Measurements from ENCODE around the gene RHCE. TPM values are rescaled to one million over a fixed set of nuclear protein-coding genes. Genes with fewer than 3 reads are reported as not detected.
A peak's percentile ranks its signal among the peaks of the same experiment; 100 is the strongest.
"Not testable (repeated sequence)": the region's sequence is repeated elsewhere in the genome, so short reads cannot be mapped to it uniquely, and the experiment has no call there.

RHCE gene
- under 1 TPM; 0.50 to 0.56 TPM for total RNA-seq

DNA sequence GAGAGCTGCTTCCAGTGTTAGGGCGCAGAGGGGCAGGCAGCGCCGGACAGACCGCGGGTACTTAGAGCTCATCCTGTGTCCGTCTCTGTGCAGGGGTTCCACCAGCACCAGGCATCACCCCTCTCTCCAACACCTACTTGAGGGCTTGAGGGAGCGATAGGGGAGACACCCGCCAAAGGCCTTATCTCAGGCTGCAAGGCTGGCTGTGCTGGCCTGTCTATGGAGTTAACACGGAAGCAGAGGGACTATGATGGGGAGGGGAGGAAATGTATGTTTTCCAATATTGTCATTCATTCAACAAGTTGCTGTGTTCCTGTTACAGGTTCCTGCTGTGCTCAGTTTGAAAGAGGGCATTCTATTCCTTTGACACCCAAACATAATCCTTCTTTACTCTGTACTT is at the start of gene RHCE:
RHCE (minus strand) TSS at position 111 of the 400 bp plus-strand sequence; CDS start at position 72, 39 bp downstream.
- H3K27me3 Mint-ChIP-seq; H3K9me3 Mint-ChIP-seq; ATAC-seq; H3K4me3 Mint-ChIP-seq; intact Hi-C loops (cut with micrococcal nuclease); DNase-seq; CTCF ChIA-PET; H3K4me1 Mint-ChIP-seq (ENCODE audit: low read depth); H3K36me3 Mint-ChIP-seq (ENCODE audit: low read depth); POLR2A ChIA-PET; H3K27ac Mint-ChIP-seq: not testable (repeated sequence)

- intact Hi-C loops (cut with micrococcal nuclease) = no loop called here
- H3K4me1 Mint-ChIP-seq (ENCODE audit: low read depth) = peaks cover 48% of the 10 kb centered on the region
- H3K4me3 Mint-ChIP-seq = no peak overlapping the region
- POLR2A ChIA-PET = interaction anchor here (1.0 kb wide), 1 partner anchor 229 kb away, joined by 3 read pairs; no protein-coding TSS in a partner anchor
- ATAC-seq = peak; percentile 64
- H3K36me3 Mint-ChIP-seq (ENCODE audit: low read depth) = peaks cover 9% of the 10 kb centered on the region
- no peaks in the 10 kb centered on the region for H3K27me3 Mint-ChIP-seq
- H3K27ac Mint-ChIP-seq = no peak overlapping the region
- H3K9me3 Mint-ChIP-seq = no peaks in the 10 kb centered on the region
- no peak for TF ChIP-seq CTCF (IDR thresholded peaks at IDR 0.05)
- CTCF ChIA-PET = interaction anchor here (1.2 to 2.0 kb wide), 3 partner anchors 18 to 40 kb away, joined by 4 to 7 read pairs (median 5); no protein-coding TSS in a partner anchor
- no peak for DNase-seq
These were observed 48.6 kb upstream of the RHCE start for GRCh38 chr1:25469177-25469576.

DNA sequence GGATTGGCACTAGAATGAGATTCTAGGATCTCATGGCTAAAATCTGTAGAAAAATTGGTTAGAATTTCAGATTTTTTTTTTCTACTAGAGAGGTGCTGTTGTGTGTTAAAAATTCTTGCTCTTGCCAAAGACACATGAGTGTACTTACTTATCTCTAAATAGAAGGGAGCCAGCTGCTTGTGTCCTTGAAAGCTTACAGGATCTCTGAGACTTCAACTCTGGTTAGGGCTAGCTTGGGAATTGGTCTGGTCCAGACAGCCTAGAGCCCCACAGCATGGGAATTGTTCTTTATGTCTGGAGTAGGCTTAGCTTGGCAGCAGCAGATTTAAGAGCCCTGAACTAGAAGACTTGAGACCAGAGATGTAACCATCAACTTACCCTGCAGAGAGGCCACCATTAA is 47.4 kb upstream of the RHCE start:
- POLR2A ChIA-PET = no interaction called here

GRCh38 chr1:25467616-25468015 is 47.0 kb upstream of the RHCE start:
- Mint-ChIP-seq H3K4me1 (ENCODE audit: low read depth) (peaks cover 34% of the 10 kb centered on the region), H3K36me3 (ENCODE audit: low read depth) (peaks cover 9% of the 10 kb centered on the region), H3K27me3 (no peaks in the 10 kb centered on the region), H3K9me3 (no peaks in the 10 kb centered on the region), H3K27ac (peak overlapping the region; percentile 16), H3K4me3 (no peak overlapping the region)
- DNase-seq (no peak), ATAC-seq (peak; percentile 4)
- intact Hi-C loops (cut with micrococcal nuclease) = no loop called here
- ChIA-PET POLR2A (no interaction called here), CTCF (interaction anchor here (0.6 to 1.5 kb wide), 3 partner anchors 17 to 36 kb away, joined by 3 to 4 read pairs (median 3); no protein-coding TSS in a partner anchor)
- no peak for TF ChIP-seq CTCF (IDR thresholded peaks at IDR 0.05)

More for the DNA sequence above, 47.4 kb upstream of the RHCE start:
- intact Hi-C loops (cut with micrococcal nuclease) = no loop called here
- H3K27me3 Mint-ChIP-seq = no peaks in the 10 kb centered on the region
- no peaks in the 10 kb centered on the region for H3K9me3 Mint-ChIP-seq
- TF ChIP-seq CTCF (IDR thresholded peaks at IDR 0.05) = no peak
- H3K27ac Mint-ChIP-seq = peak overlapping the region; percentile 16
- H3K4me3 Mint-ChIP-seq = no peak overlapping the region
- H3K36me3 Mint-ChIP-seq (ENCODE audit: low read depth) = peaks cover 9% of the 10 kb centered on the region
- ATAC-seq (no peak), DNase-seq (no peak)
- H3K4me1 Mint-ChIP-seq (ENCODE audit: low read depth) = peaks cover 38% of the 10 kb centered on the region
- CTCF ChIA-PET = interaction anchor here (0.9 to 1.5 kb wide), 3 partner anchors 17 to 105 kb away, joined by 3 to 4 read pairs (median 4); no protein-coding TSS in a partner anchor

DNA sequence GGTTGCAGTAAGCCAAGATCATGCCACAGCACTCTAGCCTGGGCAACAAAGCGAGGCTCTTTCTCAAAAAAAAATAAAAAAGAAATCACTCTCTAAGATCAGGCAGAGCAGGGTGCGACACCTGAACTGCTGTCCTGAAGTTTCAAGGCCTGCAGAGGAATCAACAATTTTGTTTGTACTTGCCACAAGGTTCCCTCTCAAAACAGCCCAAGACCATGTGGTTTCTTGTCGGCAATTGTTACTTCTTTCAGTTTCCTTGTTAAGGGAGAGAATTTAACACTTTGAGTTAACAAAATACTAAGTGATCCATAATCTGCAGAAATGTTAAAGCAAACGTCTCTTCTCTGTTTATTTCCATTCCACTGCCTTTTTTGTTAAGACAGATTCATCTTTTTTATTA is 46.6 kb upstream of the RHCE start:
- POLR2A ChIA-PET = no interaction called here
- H3K4me1 Mint-ChIP-seq (ENCODE audit: low read depth) = peaks cover 30% of the 10 kb centered on the region
- peak overlapping the region; percentile 20 for H3K4me3 Mint-ChIP-seq
- TF ChIP-seq CTCF (IDR thresholded peaks at IDR 0.05) = no peak
- DNase-seq (peak; percentile 20), ATAC-seq (peak; percentile 43)
- CTCF ChIA-PET = interaction anchor here (0.6 to 1.1 kb wide), 2 partner anchors 21 to 36 kb away, joined by 3 read pairs; no protein-coding TSS in a partner anchor
- H3K9me3 Mint-ChIP-seq = no peaks in the 10 kb centered on the region
- peak overlapping the region; percentile 27 for H3K27ac Mint-ChIP-seq
- H3K27me3 Mint-ChIP-seq = no peaks in the 10 kb centered on the region
- intact Hi-C loops (cut with micrococcal nuclease) = no loop called here
- peaks cover 9% of the 10 kb centered on the region for H3K36me3 Mint-ChIP-seq (ENCODE audit: low read depth)

All from activated CD8-positive, alpha-beta T cell treated with anti-CD3 and anti-CD28 coated beads for 36 hours (primary cell).